PFSK-1 (cell line): ENCODE data around the gene PIEZO2.

Source experiments
- FOXP2 ChIP-seq: optimal IDR thresholded peaks from 2 replicates; pipeline ENCODE3; 2011; ENCODE audit warnings: borderline replicate concordance, control low read depth, inconsistent platforms; ENCODE audit not compliant: insufficient read depth; ENCODE audit errors: extremely low read length, extremely low read depth
- POLR2AphosphoS5 ChIP-seq: IDR thresholded peaks from 2 replicates; pipeline ENCODE4 v1.6.1; 2012; ENCODE audit warnings: low read depth, mild to moderate bottlenecking, control low read depth, low read length, moderate library complexity
- SIN3A ChIP-seq: IDR thresholded peaks from 2 replicates; pipeline ENCODE4 v1.6.1; 2012; ENCODE audit warnings: mild to moderate bottlenecking, low read length, moderate library complexity, borderline replicate concordance; ENCODE audit not compliant: insufficient read depth
- TAF1 ChIP-seq: IDR thresholded peaks from 2 replicates; pipeline ENCODE4 v1.6.1; 2012; ENCODE audit warnings: low read length, control low read depth, borderline replicate concordance; ENCODE audit not compliant: insufficient read depth
- TF ChIP-seq, protein P1 (sequence below), 2 experiments: IDR thresholded peaks; 2 replicates each; pipeline versions ENCODE4 v1.6.1 to v1.8.0; 2011 to 2012; ENCODE audit warnings: low read depth in 2 of 2, low read length in 2 of 2, control low read depth in 1 of 2, inconsistent platforms in 1 of 2, mild to moderate bottlenecking in 1 of 2, moderate library complexity in 1 of 2; ENCODE audit not compliant: insufficient read depth in 1 of 2

PIEZO2 gene

DNA sequence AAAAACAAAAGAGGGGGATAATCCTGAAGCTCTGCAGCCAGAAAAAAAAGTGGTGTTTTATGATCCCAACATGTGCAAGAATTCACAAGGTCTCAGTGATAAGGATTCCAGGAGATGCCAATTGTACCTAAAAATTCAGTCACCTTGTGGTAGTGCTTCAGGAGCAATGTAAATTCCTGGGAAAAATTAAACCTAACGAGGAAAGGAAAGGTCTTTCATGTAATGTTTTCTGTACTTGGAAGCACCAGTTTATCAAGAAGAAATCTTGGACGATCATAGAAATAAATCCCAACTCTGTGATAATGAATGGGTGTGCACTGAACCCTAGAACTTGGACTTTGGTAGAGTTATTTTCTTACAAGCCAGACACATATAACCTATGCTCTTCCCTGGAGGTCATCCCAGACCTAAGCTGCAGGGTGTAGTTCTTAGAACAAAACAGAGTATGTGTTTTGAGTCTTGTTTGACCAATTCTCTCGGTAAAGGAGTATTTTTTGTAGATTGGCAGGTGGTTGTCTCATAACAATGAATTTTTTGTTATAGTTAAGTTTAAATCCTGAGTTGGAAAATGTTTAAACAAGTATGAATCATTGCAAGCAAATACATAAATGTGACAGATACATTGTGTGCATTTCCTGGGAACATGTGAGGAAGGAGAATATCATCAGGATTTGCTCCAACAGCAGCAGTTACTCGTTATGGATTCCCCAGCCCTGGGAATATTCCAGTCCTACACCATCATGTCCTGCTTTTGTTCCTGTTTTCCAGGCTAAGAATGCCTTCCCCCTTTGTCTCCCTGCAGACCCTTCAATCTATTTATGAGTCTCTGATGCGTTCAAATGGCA, 399.0 kb downstream of the PIEZO2 start:
- no peak for TF ChIP-seq FOXP2
- no peak for TF ChIP-seq SIN3A
- TF ChIP-seq, protein P1, sequence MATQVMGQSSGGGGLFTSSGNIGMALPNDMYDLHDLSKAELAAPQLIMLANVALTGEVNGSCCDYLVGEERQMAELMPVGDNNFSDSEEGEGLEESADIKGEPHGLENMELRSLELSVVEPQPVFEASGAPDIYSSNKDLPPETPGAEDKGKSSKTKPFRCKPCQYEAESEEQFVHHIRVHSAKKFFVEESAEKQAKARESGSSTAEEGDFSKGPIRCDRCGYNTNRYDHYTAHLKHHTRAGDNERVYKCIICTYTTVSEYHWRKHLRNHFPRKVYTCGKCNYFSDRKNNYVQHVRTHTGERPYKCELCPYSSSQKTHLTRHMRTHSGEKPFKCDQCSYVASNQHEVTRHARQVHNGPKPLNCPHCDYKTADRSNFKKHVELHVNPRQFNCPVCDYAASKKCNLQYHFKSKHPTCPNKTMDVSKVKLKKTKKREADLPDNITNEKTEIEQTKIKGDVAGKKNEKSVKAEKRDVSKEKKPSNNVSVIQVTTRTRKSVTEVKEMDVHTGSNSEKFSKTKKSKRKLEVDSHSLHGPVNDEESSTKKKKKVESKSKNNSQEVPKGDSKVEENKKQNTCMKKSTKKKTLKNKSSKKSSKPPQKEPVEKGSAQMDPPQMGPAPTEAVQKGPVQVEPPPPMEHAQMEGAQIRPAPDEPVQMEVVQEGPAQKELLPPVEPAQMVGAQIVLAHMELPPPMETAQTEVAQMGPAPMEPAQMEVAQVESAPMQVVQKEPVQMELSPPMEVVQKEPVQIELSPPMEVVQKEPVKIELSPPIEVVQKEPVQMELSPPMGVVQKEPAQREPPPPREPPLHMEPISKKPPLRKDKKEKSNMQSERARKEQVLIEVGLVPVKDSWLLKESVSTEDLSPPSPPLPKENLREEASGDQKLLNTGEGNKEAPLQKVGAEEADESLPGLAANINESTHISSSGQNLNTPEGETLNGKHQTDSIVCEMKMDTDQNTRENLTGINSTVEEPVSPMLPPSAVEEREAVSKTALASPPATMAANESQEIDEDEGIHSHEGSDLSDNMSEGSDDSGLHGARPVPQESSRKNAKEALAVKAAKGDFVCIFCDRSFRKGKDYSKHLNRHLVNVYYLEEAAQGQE (IDR thresholded peaks at IDR 0.05; ENCODE audit: insufficient read depth in 1 of 2, low read depth in 2 of 2, low read length in 2 of 2) = no peak
- no peak for TF ChIP-seq TAF1
- TF ChIP-seq POLR2AphosphoS5 = no peak

DNA sequence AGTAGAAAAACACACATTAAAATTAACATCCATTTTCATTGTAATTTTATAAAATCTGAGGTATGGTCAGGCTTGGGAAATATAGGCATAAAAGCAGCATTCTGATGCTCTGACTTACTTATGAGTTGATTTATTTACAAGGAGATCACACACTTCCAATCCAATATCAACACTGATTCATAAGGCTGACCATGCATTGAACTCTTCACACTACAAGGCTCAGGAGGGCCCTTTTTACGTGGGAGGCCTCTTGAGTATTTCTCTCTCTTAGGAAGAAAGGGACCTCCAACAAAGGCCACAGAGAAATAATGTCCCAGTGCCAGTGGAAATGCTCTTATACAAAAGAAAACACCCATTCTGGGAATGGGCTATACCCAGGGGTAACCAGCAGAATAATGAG, 400.7 kb downstream of the PIEZO2 start:
- TF ChIP-seq, protein P1 (IDR thresholded peaks at IDR 0.05; ENCODE audit: insufficient read depth in 1 of 2, low read depth in 2 of 2, low read length in 2 of 2) = no peak
- TF ChIP-seq FOXP2 = no peak
- TF ChIP-seq SIN3A = no peak
- no peak for TF ChIP-seq TAF1
- TF ChIP-seq POLR2AphosphoS5 = no peak

- no peak for TF ChIP-seq SIN3A
- TF ChIP-seq FOXP2 = no peak
- no peak for TF ChIP-seq TAF1
- TF ChIP-seq, protein P1 (IDR thresholded peaks at IDR 0.05; ENCODE audit: insufficient read depth in 1 of 2, low read depth in 2 of 2, low read length in 2 of 2) = no peak
- TF ChIP-seq POLR2AphosphoS5 = no peak
Measured at GRCh38 chr18:10745971-10746370, 403.4 kb downstream of the PIEZO2 start.

GRCh38 chr18:10745219-10745618, 404.1 kb downstream of the PIEZO2 start:
- TF ChIP-seq SIN3A (no peak), POLR2AphosphoS5 (no peak), TAF1 (no peak), FOXP2 (no peak)

DNA sequence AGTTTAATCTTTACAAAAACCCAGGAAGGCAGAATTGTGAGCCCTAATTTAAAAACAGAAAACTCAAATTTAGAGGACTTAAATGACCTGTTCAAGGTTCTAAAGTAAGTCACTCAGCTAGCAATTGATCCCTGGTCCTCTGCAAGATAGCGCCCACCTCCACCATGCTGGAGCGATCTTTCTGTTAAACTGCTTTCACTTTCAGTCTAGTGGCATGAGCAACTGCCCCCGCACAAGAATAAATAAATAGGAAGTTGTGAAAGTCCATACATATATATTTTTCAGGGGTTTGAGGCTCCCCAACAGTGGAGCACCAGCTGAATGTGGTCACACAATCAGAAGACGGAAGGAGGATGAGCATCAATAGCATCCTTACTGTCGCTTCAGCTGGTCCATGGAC, 405.6 kb downstream of the PIEZO2 start:
- TF ChIP-seq SIN3A (no peak), FOXP2 (no peak), POLR2AphosphoS5 (no peak), TAF1 (no peak)
- TF ChIP-seq, protein P1 (IDR thresholded peaks at IDR 0.05; ENCODE audit: insufficient read depth in 1 of 2, low read depth in 2 of 2, low read length in 2 of 2) = no peak
